ENCODE results near the gene CCDC18. TPM values are rescaled to one million over a fixed set of nuclear protein-coding genes. Genes with fewer than 3 reads are reported as not detected.

CCDC18 gene
- total RNA-seq, 6 experiments from 2014 or later, result 2.3 to 6.9 (median 3.5) TPM

DNA sequence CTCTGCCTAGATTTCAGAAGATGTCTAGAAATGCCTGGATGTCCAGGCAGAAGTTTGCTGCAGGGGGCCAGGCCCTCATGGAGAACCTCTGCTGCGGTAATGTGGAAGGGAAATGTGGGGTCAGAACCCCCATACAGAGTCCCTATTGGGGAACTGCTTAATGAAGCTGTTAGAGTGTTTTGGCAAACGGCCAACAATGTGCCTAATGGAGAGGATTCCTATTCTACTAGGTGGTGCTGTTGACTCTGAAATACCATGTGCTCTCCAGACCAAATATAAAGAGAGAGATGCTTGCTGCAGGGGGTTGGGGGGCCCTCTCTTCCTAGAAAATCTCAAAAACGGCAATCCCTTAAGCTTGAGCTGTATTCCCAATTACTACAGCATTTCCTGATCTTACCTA, 108.0 kb downstream of the CCDC18 start:
- H3K27me3 ChIP-seq, result no peaks in the 10 kb centered on the region
- DNase-seq, result no peak
- intact Hi-C loops (cut with DNase I), result no loop called here

GRCh38 chr1:93296555-93297154, 116.1 kb downstream of the CCDC18 start:
- no peaks in the 10 kb centered on the region for H3K4me1 ChIP-seq
- H3K4me3 ChIP-seq, result no peak overlapping the region
- TF ChIP-seq POLR2A (IDR thresholded peaks at IDR 0.05), result no peak
- no peak for TF ChIP-seq CTCF (IDR thresholded peaks at IDR 0.05)
- 83% methylated on average over 3 of the region's 3 CpGs for WGBS (ENCODE audit: insufficient coverage, low coverage, low lambda C conversion rate, missing lambda C conversion rate)
- no peak overlapping the region for H3K27ac ChIP-seq
- no peaks in the 10 kb centered on the region for H3K9me3 ChIP-seq
- DNase-seq (no peak), ATAC-seq (no peak)
- intact Hi-C loops (cut with DNase I), result no loop called here
- no peaks in the 10 kb centered on the region for H3K36me3 ChIP-seq
- H3K27me3 ChIP-seq, result no peaks in the 10 kb centered on the region

More for the DNA sequence above, 108.0 kb downstream of the CCDC18 start:
- TF ChIP-seq POLR2A (IDR thresholded peaks at IDR 0.05) (no peak), CTCF (IDR thresholded peaks at IDR 0.05) (no peak)
- WGBS (ENCODE audit: insufficient coverage, low coverage, low lambda C conversion rate, missing lambda C conversion rate), result 77% methylated on average over 3 of the region's 3 CpGs
- no peaks in the 10 kb centered on the region for H3K9me3 ChIP-seq
- H3K36me3 ChIP-seq, result no peaks in the 10 kb centered on the region
- H3K27ac ChIP-seq, result no peak overlapping the region
- no peak overlapping the region for H3K4me3 ChIP-seq
- peaks cover 0 to 11% (median 4%) of the 10 kb centered on the region in 4 donors for H3K4me1 ChIP-seq
- ATAC-seq, result peak in 3 of 4 donors; percentile 46 to 57 (median 46)

DNA sequence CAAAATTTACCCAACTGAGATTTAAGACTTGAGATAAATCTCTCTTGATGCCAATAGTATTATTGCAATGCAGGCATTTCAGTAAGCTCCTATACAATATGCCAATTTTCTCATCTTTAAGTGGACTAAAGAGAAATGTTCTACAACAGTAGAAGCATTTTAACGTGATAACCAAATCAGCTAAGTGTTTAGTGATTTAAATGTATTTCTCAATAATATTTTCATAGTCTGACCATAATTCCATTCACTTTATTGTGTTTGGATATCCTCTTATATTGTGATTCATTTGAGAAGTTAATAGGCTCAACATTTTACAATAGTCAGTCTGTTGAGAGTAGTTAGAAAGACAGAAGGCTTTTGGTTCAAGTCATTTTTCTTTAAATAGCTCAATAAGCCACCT, 120.6 kb downstream of the CCDC18 start:
- Histone ChIP-seq H3K9me3 (no peaks in the 10 kb centered on the region), H3K27me3 (no peaks in the 10 kb centered on the region), H3K4me1 (no peaks in the 10 kb centered on the region), H3K27ac (no peak overlapping the region), H3K4me3 (no peak overlapping the region), H3K36me3 (no peaks in the 10 kb centered on the region)
- no peak for TF ChIP-seq POLR2A (IDR thresholded peaks at IDR 0.05)
- TF ChIP-seq CTCF (IDR thresholded peaks at IDR 0.05), result no peak
- intact Hi-C loops (cut with DNase I), result no loop called here
- 63% methylated on average over 1 of the region's 1 CpG for WGBS (ENCODE audit: insufficient coverage, low coverage, low lambda C conversion rate, missing lambda C conversion rate)
- ATAC-seq, result no peak
- DNase-seq, result no peak

DNA sequence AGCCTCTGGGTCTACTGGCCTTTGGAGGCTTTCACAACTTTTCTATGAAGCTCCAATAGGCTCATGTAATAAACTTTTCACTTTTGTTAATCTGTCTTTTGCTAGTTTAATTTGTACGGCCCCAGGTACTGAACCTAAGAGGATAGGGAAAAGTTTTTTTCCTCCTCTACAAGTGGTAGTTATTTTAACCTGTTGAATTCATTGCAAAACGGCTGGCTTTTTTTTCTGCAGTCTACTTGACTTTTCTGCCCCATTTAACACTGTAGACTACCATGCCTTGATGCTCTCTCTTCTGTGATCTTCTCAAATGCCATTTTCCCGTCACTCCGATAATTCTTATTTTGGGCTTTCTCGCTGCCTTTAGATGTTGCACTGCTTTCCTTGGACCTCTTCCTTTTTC, 121.6 kb downstream of the CCDC18 start:
- H3K27ac ChIP-seq, result no peak overlapping the region
- WGBS (ENCODE audit: insufficient coverage, low coverage, low lambda C conversion rate, missing lambda C conversion rate), result 75% methylated on average over 5 of the region's 5 CpGs
- no peaks in the 10 kb centered on the region for H3K27me3 ChIP-seq
- no peak for ATAC-seq
- no peaks in the 10 kb centered on the region for H3K36me3 ChIP-seq
- TF ChIP-seq POLR2A (IDR thresholded peaks at IDR 0.05), result no peak
- TF ChIP-seq CTCF (IDR thresholded peaks at IDR 0.05), result no peak
- H3K9me3 ChIP-seq, result no peaks in the 10 kb centered on the region
- H3K4me1 ChIP-seq, result no peaks in the 10 kb centered on the region
- intact Hi-C loops (cut with DNase I), result no loop called here
- no peak for DNase-seq
- H3K4me3 ChIP-seq, result no peak overlapping the region
